ENCODE results near the gene ANGPT4.

Gene ANGPT4, protein sequence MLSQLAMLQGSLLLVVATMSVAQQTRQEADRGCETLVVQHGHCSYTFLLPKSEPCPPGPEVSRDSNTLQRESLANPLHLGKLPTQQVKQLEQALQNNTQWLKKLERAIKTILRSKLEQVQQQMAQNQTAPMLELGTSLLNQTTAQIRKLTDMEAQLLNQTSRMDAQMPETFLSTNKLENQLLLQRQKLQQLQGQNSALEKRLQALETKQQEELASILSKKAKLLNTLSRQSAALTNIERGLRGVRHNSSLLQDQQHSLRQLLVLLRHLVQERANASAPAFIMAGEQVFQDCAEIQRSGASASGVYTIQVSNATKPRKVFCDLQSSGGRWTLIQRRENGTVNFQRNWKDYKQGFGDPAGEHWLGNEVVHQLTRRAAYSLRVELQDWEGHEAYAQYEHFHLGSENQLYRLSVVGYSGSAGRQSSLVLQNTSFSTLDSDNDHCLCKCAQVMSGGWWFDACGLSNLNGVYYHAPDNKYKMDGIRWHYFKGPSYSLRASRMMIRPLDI

DNA sequence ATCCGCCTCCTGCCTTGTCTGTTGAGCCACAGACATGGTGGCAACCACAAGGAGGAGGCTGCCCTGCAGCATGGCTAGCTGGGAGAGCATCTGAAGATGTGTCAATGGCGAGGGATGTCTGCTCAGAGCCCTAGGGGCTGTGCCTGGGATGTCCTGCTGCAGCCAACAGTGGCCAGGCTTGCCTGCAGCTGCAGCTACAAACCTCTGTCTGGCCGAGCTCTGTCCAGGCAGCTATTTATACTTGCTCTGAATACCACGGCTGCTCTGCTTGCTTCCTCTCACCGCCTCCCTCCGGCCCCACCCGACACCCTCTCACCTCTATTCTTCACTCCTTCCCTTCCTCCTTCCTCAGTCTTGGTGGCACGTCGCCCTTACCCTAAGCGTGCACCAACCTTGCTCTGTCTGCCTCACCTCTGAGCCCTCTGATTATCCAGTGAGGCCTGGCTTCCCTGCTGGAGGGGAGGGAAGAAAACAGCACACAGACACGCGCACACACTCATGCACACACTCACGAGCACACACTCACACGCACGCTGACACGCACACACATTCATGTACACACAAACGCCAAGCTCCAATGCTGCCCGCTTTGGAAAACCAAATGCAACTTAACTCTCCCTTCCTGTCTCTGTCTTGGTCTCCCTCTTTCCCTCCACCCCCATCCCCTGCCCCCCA is at the start of gene ANGPT4:
TSS of gene ANGPT4 (minus strand) at position 210 of the 675 bp plus-strand sequence. CDS start at position 90, 120 bp downstream.
- no peak for DNase-seq

DNA sequence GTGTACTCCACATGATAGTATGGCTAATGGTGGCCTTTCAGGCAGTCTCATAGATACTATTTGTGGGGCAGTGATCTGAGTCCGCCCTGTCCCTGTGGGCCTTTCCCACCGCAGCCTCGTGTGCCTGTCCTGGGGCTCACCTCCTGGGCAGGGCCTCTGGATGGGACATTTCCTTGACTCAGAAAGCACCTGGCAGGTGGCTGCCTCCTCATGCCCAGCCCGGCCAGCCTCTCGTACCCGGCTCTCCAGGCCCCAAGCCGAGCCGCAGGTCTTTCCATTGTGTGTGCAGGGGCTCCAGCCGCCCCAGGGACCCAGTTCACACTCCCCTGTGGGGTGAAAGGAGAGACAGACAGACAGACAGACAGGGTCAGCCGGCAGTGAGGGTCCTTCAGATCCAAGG is 47.7 kb upstream of the ANGPT4 start:
- no peak for DNase-seq

DNA sequence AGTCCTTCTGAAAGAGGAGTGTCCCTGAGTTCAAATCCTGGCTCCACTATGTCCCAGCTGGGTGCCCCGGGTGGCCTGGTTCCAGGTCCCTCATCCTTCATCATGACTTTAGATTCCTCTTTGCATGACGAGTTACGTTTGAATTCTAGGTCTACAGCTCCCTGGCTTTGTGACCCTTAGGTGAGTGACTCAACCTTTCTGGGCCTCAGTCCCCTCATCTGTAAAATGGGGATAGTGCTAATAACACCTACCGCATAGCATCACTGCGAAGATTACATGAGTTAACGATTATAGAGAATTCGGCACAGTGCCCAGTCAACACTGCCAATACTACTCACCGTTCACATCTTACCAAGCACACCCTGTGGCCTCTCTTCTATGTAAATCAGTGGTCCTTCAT is 46.5 kb upstream of the ANGPT4 start:
- DNase-seq: no peak

DNA sequence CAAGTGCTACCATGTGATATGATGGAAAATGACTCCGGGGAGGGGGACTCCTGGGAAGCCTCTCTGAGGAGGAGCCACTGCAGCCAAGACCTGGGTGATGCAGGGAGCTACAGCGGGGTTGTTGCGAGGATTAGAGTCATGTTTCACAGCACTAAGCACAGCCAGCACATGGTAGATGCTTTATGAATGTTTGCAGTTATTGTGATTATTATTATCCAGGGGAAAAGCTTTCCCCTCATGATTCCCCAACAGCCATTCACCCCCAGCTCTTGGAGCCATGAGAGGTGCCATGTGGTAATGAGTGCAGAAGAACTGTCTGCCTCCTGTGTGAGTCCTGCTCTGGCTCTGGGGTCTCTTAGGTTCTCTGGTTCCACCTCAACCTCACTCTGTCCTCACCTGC is 46.1 kb upstream of the ANGPT4 start:
- no peak for DNase-seq

DNA sequence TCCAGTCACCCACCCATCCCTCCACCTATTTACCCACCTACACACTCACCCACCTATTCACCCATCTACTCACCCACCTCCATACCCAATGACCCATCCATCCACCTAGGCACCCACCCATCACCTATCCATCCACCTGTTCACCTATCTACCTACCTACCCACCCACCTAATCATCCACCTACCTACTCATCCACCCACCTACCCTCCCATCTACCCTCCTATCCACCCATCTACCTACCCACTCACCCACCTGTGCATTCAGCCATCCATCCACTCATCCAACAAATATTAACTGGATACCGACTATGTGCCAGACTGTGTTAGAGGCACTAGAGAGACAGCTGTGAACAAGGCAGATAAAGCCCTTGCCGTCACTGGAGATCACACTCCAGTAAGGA is 45.6 kb upstream of the ANGPT4 start:
- DNase-seq: no peak

DNA sequence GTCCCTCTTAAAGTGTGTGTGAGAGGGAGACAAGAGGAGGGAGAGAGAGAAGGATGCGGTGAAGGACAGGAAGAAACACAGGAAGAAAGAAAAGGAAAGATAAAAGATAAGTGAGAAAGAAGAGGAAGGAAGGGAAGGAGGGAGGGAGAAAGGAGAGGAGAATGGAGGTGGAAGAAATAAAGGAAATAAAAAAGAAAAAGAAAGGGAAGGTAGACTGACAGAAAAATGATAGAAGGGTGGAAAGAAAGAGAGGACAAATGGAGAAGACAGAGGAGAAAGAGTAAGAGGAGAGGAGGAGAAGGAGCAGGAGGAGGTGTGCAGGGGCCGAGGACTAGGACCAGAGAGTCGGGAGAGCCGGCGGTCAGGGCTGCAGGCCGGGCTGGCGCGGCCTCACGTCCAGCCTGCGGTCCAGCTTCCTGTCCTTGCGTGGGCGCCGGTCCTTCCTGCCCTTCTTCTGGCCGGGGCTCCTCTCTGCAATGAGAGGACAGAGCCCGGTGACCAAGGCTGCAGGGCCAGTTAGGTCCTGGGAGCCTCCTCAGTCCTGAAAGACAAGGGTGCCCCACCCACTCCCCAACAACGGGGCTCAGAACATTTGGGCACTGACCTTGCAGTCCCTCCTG is 44.0 kb upstream of the ANGPT4 start:
- no peak for DNase-seq

DNA sequence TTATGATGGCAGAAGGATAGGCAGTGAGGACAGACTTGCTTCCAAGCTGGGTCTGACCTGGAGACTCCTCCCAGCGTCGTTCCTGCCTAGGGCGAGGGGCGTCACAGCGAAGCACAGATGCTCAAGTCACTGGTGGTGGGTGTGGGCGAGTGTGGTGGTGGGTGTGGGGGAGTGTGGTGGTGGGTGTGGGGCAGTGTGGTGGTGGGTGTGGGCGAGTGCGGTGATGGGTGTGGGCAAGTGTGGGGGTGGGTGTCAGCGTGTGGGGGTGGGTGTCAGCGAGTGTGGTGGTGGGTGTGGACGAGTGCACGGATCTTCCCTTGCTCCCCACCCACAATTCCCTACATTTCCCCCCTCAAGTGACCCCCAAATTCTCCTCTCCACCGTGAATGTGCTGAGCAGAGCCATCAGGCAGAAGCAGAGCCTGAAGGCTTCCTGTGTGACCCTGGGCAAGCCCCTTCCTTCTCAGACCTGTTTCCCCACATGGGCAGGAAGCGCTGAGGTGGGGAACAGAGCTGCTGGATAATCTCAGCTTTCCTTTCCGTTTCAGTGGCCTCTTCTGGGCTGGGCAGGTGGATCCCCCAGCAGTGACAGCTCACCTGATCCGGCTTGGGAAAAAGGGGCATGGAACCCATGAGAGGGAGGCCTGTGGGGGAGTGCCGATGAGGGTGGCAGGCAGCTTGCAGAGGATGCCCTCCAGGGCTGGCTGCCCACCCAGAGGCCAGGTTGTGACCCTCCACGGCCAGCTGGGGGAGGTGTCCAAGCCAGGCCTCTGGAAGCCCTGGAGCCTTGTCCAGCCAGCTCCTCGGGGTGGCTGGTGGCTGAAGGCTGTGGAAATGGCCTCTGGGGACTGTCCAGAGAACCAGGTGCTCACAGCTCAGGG is 43.0 kb upstream of the ANGPT4 start:
- no peak for DNase-seq

DNA sequence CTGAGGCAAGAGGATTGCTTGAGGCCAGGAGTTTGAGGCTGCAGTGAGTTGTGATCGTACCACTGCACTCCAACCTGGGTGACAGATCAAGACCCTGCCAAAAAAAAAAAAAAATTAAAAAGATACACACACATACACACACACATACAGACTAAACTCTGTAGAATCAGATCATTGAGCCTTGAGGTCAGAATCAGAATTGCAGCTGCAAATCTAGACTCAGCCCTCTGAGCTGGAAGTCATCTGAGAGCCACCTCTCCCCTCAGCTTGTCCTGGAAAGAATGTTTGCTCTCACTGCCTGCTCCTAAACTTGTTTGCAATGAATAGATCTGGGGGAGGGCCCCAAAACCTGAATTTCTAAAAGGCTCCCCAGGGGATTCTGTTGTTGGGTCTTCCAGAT is 41.4 kb upstream of the ANGPT4 start:
- no peak for DNase-seq

DNA sequence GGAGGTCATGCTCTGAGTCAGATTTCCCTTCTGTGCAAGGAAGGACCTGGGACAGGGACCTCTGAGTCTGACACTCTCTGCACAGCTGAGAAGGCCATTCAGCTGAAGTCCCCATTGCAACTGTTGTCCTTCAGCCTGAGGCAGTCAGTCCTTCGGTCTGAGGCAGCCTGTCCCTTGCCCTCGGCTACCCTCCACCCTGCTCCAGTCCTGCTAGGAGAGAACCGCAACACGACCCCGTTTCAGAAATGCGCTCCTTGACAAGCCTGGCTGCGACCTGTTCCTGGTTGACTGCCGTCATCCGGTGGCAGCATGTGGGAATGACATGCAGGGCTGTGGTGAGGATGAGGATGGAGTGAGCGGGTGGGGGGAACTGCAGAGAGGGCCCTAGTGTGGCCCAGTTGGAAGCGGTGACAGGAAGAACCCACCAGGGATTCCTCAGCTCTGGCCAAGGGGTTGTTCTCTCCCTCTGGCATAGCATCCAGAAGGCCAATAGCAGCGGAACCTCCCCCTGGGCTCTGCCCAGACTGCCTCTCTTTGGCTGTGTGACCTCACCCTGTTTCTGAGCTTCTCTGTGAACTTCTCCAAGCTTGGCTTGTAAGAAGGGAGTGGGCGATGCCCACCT is 40.3 kb upstream of the ANGPT4 start:
- DNase-seq: peak; percentile 73

DNA sequence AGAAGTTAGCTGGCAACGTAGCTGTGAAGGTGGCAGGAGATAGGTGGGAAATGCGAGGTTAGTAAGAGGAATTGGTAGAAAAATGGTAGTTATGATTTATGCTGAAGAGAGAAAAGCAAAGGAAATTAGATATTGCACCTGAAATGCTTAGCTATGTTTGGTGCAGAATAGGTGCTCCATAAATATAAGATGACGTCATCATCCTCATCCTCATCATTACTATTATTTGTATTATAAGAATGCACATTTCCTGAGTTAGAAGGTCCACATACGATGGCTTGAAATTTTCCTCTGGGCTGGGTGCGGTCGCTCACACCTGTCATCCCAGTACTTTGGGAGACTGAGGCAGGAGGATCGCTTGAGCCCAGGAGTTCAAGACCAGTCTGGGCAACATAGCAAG is 39.5 kb upstream of the ANGPT4 start:
- no peak for DNase-seq

DNA sequence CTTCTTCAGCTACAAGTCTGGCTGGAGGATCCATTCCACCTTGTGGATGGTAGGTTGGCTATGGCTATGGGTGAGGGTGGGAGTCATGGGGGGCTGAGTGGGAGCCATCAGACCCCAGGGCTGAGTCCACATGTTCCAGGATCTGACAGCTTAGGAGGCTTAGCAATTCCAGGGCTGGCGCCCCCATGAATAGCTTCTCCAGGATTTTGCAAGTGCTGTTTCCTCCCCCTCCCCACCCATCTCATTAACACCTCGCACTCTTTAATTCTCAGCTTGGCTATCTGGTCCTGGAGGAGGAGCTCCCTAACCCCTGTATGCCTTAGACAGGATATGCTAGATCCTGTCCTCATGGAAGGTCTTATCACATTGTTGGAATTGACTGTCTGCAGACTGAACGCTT is 39.0 kb upstream of the ANGPT4 start:
- no peak for DNase-seq

DNA sequence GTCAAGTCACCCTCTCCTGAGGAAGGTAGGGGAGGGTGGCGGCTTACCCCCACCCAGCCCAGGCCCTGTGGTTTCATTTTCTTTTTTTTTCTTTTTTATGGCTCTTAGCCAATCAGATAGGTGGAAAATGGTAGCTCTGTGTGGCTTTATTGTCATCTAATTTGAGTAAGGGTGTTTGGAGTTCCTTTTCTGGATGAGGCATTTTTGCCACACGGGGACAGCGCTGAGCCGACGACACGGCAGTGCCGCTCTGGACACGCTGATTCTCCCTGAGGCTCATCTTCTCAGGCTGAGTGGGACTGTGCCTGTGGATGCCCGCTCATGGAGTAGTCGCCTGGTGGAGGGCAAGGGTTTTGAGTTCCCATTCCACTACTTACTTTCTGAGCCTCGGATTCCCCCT is 37.6 kb upstream of the ANGPT4 start:
- no peak for DNase-seq

DNA sequence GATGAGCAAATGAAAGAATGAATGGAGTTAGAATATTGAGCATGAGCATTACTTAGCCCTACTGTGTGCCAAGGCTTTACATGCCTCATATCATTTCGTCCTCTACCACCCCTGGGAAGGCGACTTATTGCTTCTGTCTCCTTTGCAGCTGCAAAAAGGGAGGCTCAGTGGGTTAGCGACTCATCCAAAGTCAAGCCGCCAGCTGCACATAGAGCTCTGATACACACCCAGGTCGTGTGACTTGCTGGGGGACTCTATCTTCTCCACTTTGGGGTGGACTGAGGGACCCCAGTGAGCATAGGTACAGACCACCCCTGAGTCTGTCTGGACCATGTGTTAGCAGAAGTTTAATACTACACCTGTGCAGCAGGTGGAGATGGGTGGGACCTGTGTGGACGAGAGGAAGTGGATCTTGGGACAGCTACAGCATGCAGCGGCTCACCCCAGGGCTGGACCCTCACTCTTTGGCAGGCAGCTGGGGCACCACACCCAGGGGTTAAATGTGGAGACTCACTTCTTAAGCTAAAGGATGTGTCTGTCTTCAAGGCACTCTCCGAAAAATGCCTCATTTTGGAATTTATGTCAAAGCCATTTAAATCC is 36.2 kb upstream of the ANGPT4 start:
- no peak for DNase-seq

DNA sequence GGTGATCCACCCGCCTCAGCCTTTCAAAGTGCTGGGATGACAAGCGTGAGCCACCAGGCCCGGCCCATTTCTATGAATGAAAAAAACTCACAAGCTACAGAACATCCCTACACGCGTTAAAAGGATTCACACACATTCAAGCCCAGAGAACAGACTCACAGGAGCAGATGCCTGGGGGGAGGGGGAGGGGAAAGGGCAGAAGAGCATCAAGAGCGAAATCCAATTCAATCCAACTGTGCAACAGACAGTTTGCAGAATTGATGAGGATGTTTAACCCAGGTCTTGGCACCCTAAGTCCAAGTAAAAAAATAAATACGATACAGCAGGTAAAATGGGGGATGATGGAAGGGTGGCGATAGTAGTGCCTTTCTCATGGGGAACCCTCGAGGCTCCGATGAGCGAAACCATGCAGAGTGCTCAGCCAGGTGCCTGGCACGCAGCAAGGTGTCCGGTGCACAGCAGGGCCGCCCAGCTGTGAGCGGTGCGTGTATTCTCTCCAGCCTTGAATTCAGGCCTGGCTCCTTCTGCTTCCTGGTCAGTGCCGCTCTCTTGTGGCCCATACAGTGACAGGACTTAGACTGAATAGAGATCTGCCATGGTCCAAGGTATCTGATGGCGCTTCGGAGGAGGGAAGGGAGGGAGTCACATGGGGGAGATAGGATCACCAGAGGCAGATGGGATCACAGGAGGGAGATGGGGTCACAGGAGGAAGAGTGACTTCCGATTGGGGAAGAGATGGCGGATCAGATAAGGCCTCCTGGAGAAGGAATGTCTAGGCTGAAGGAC is 35.4 kb upstream of the ANGPT4 start:
- DNase-seq: no peak

DNA sequence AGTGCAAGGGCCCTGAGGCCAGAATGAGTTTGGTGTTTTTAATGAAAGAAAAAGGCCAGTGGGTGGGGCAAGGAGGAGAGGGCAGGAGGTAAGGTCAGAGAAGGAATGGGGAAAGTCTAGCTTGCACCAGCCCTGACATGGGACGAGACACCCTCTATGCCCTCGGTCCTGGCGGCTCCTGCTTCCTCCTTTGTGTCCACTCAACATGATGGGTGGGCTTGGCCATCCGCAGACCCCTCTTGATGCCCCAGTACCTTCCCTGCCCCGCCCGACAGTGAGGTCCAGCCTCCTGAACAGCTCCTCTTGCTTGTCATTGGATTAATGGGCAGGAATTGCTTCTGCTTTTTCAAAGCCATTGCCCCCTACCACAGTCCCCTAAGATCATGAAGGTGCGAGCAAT is 33.6 kb upstream of the ANGPT4 start:
- no peak for DNase-seq

DNA sequence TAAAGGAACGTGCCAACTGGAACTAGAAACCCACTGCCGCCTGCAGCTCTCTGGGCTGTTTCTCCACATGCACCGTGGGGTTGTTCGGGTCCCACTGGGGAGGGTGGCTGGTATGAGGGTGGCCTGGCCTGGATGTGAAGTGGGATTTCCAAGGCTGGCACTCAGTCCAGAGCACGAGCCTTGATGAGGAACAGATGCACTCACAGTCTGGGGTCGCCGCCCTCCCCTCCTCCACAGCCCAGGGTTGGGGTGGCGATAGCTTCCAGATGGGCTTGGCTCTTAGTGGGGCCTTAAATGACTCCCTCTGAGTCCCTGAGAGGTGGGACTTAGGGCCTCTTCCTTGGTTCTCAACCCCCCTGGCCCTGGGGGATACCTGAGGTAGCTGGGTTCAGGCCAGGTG is 30.7 kb upstream of the ANGPT4 start:
- no peak for DNase-seq

DNA sequence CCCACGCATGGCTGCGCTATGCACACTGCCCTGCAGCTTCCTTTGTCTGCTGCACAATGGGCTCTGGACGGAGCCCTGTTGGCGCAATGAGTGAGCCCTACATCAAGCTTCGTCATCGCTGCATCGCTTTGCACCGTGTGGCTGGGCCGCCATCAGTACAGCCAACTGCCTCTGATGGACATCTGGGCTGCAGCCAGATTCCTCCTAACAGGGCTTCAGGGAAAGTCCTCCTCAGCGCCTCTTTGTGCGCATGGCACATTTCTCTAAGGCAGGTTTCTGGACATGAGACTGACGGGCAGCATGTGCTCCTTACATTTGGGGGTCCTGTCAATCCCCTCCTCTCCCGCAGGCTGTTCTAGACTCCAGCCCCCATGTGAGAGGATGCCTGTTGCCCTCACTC is 29.7 kb upstream of the ANGPT4 start:
- DNase-seq: no peak

DNA sequence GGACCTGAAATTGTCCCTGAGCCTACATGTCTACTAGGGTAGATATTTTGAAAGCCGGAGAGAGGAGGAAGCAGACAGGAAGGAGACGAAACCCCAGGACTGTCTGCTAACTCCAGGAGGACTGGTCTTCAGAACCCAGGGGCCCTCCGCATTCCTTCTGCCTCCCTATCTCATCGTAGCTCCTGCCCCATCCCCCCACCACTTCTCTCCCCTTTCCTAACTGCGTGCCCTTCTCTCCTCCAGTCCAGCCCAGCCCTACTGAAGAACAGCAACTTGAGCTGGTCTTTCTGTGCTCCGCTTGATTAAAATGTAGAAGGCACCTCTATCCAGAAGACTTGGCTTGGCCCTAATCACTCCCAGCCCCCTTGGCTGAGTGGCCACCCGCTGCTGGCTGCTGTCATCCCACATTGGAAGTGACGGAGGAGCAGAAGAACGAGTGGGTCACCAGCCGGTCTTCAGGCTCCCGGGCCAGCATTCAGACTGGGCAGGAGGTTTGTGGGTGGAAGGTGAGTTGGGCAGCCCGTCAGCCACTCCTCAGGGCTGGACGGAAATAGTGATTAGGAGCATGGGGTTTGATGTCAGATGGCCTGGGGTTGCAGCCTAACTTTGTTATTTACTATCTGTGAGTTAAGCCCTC is 28.8 kb upstream of the ANGPT4 start:
- no peak for DNase-seq

DNA sequence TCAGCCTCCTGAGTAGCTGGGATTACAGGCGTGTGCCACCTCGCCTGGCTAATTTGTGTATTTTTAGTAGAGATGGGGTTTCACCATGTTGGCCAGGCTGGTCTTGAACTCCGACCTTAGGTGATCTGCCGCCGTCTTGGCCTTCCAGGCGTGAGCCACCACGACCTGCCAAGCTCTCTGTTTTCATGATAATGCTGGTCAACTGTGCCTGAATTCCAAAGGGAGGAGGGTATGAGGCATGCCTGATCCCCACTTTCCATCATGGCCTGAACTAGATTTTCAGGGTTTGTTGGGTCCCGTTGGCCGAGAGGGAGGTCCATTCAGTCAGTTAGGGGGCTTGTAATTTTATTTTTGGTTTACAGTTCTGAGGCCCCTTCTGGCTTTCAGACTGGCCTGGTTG is 28.0 kb upstream of the ANGPT4 start:
- no peak for DNase-seq

DNA sequence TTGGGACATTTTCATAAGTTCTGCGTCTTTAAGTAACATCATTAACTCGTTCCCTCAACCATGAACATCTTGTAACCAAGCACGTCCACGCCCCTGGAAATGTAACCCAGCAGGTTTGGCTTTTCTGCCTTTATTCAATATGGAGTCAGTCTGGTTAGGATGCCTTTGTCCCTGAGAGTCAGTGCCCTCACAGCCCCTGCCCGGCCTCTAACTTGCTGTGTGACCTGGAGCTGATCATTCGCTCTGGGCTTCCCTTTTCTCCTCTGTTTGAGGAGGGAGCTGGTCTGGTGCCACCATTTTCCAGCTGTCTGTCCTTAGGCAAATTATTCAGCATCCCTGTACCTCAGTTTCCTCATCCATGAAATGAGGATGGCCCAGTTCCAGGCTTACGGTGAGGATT is 26.5 kb upstream of the ANGPT4 start:
- no peak for DNase-seq

DNA sequence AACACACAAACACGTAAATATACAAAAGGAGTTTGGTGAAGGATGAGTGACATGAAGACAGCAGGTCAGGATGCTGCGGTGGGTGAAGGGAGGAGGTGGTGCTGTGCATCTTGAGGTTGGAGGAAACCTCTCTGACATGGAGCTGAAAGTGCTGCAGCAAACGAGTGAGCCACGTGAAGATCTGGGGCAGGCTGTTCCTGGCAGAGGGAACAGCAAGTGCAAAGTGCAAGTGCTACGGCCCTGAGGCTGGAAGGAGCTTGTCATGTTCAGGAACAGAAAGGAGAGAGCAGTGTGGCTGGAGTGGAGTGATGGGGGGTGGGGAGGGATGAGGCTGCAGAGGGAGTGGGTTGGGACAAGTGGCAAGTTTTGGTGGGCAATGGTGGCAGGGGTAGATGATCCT is 24.8 kb upstream of the ANGPT4 start:
- no peak for DNase-seq
